ENCODE data around the gene CCDC24.

Gene CCDC24

GRCh38 chr1:43999455-43999854 is 8.1 kb downstream of the CCDC24 start:
- no peak for DNase-seq (ENCODE audit: low read depth)

- no peak for DNase-seq (ENCODE audit: low read depth)
Measured at GRCh38 chr1:44000122-44000665, 8.8 kb downstream of the CCDC24 start.

GRCh38 chr1:44002165-44002564 is 10.8 kb downstream of the CCDC24 start:
- DNase-seq (ENCODE audit: low read depth), result no peak

GRCh38 chr1:44002606-44003157 is 11.3 kb downstream of the CCDC24 start:
- DNase-seq (ENCODE audit: low read depth), result no peak

GRCh38 chr1:44008259-44008658 is 16.9 kb downstream of the CCDC24 start:
- no peak for DNase-seq (ENCODE audit: low read depth)

- DNase-seq (ENCODE audit: low read depth), result no peak
Measured at GRCh38 chr1:44010935-44011471, 19.6 kb downstream of the CCDC24 start.

- no peak for DNase-seq (ENCODE audit: low read depth)
Measured at GRCh38 chr1:44012404-44012803, 21.0 kb downstream of the CCDC24 start.

- no peak for DNase-seq (ENCODE audit: low read depth)
Measured at GRCh38 chr1:44012941-44013609, 21.7 kb downstream of the CCDC24 start.

- DNase-seq (ENCODE audit: low read depth), result no peak
Measured at GRCh38 chr1:44013949-44014348, 22.6 kb downstream of the CCDC24 start.

- no peak for DNase-seq (ENCODE audit: low read depth)
Measured at GRCh38 chr1:44014365-44015104, 23.1 kb downstream of the CCDC24 start.

- no peak for DNase-seq (ENCODE audit: low read depth)
Measured at GRCh38 chr1:44015206-44015605, 23.8 kb downstream of the CCDC24 start.

- no peak for DNase-seq (ENCODE audit: low read depth)
Measured at GRCh38 chr1:44016041-44016889, 24.9 kb downstream of the CCDC24 start.

GRCh38 chr1:44016890-44017400 is 25.5 kb downstream of the CCDC24 start:
- no peak for DNase-seq (ENCODE audit: low read depth)

GRCh38 chr1:44019466-44019948 is 28.1 kb downstream of the CCDC24 start:
- DNase-seq (ENCODE audit: low read depth), result no peak

- no peak for DNase-seq (ENCODE audit: low read depth)
Measured at GRCh38 chr1:44020464-44020863, 29.1 kb downstream of the CCDC24 start.

GRCh38 chr1:44021156-44021555 is 29.8 kb downstream of the CCDC24 start:
- no peak for DNase-seq (ENCODE audit: low read depth)

GRCh38 chr1:44021581-44022321 is 30.4 kb downstream of the CCDC24 start:
- DNase-seq (ENCODE audit: low read depth), result no peak

GRCh38 chr1:44024031-44024902 is 32.9 kb downstream of the CCDC24 start:
- no peak for DNase-seq (ENCODE audit: low read depth)

- DNase-seq (ENCODE audit: low read depth), result no peak
Measured at GRCh38 chr1:44024903-44025525, 33.6 kb downstream of the CCDC24 start.

All from HS-27A (cell line).